Brain microvascular endothelial cell (primary cell): ENCODE data around the gene LDLRAD4.

Source experiments
- DNase-seq: peaks from one replicate; pipeline ENCODE4 v3.0.0-alpha.2; 2020
- H3K27ac ChIP-seq: fragments of 250-450 bp; sonication (Bioruptor Pico); 2 replicates; pipeline ENCODE4 v1.5.1; 2020; ENCODE audit warnings: mild to moderate bottlenecking, moderate library complexity
- H3K27me3 ChIP-seq: fragments of 250-450 bp; sonication (Bioruptor Pico); replicated peaks from 2 replicates; pipeline ENCODE4 v1.5.1; 2020; ENCODE audit warnings: mild to moderate bottlenecking
- H3K36me3 ChIP-seq: fragments of 250-450 bp; sonication (Bioruptor Pico); replicated peaks from 2 replicates; pipeline ENCODE4 v1.5.1; 2020; ENCODE audit warnings: mild to moderate bottlenecking
- H3K4me3 ChIP-seq: 2 replicates; pipeline ENCODE4 v1.5.1; 2011; ENCODE audit warnings: low read depth, mild to moderate bottlenecking, control low read depth, low read length, moderate library complexity
- in situ Hi-C: cut with HindIII; loops from 2 replicates; pipeline ENCODE4 v1.10.0; 2017; ENCODE audit warnings: low sequenced_read_pairs, low pct_ligation_motif_present
- TF ChIP-seq, protein P1 (sequence below): IDR thresholded peaks from 2 replicates; pipeline ENCODE4 v1.5.1; 2011; ENCODE audit warnings: low read depth, mild to moderate bottlenecking, moderate library complexity, low read length, control low read depth, inconsistent platforms; ENCODE audit errors: missing control alignments

Gene LDLRAD4

DNA sequence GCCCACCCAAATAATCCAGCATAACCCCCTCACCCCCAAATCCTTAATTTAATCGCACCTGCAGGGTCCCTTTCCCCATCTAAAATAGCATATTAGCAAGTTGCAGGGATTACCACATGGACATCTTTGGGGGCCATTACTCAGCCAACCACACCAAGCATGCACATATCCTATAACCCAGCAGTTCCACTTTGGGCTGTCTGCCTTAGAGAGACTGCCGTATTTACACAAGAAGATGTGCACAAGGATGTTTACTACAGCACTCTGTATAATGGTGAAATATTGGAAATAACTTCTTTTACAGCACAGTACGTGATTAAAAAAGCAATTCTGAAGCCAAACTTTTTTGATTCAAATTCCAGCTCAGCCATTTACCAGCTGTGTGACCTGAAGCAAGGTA lies 17.3 kb upstream of the LDLRAD4 start:
- Histone ChIP-seq H3K27ac (no peak overlapping the region), H3K4me3 (no peak overlapping the region), H3K27me3 (no peaks in the 10 kb centered on the region), H3K36me3 (no peaks in the 10 kb centered on the region)
- in situ Hi-C loops = no loop called here
- TF ChIP-seq, protein P1, sequence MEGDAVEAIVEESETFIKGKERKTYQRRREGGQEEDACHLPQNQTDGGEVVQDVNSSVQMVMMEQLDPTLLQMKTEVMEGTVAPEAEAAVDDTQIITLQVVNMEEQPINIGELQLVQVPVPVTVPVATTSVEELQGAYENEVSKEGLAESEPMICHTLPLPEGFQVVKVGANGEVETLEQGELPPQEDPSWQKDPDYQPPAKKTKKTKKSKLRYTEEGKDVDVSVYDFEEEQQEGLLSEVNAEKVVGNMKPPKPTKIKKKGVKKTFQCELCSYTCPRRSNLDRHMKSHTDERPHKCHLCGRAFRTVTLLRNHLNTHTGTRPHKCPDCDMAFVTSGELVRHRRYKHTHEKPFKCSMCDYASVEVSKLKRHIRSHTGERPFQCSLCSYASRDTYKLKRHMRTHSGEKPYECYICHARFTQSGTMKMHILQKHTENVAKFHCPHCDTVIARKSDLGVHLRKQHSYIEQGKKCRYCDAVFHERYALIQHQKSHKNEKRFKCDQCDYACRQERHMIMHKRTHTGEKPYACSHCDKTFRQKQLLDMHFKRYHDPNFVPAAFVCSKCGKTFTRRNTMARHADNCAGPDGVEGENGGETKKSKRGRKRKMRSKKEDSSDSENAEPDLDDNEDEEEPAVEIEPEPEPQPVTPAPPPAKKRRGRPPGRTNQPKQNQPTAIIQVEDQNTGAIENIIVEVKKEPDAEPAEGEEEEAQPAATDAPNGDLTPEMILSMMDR = no peak
- no peak for DNase-seq

DNA sequence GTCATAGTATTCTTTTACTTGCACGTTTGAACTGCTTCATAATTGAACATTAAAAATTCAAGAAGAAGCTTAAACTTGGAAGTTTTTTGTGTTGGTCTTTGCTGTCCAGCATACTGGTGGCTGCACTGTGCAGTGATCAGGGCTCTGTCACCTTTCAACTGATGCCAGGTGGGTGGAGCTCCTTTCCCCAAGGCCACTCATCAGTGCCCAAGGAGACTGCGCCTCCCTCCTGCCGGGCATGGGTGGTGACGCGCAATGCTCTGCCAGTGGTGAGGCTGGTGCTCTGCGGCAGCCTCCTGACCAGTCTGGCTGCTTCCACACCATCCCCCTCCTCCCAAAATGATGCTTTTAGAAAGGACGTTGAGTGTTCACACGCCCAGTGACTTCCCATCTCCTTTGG lies 16.0 kb upstream of the LDLRAD4 start:
- in situ Hi-C loops = no loop called here
- no peaks in the 10 kb centered on the region for H3K27me3 ChIP-seq
- no peak for DNase-seq
- H3K4me3 ChIP-seq = no peak overlapping the region
- no peak overlapping the region for H3K27ac ChIP-seq
- TF ChIP-seq, protein P1 = no peak
- no peaks in the 10 kb centered on the region for H3K36me3 ChIP-seq

DNA sequence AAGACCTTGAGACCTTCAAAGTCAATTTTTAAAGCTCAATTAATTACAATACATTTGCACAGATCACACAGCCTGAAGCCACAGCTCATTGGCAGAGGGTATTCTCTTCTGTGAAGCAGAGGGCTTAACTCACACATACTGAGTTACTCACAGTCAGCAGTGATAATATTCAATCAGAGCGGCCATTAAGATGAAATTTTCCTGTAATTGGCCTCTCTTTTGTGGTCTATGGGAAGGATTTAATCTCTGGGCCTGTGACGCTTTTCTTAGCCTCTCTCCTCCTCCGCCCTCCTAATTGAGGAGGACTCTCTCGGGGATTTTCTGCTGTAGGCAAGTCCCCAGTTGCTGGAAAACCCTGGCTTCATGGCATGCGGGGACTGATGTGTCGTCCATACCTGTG lies 12.3 kb upstream of the LDLRAD4 start:
- H3K27ac ChIP-seq = no peak overlapping the region
- TF ChIP-seq, protein P1 = no peak
- no peak for DNase-seq
- H3K4me3 ChIP-seq = no peak overlapping the region
- H3K36me3 ChIP-seq = no peaks in the 10 kb centered on the region
- no peaks in the 10 kb centered on the region for H3K27me3 ChIP-seq
- in situ Hi-C loops = no loop called here

DNA sequence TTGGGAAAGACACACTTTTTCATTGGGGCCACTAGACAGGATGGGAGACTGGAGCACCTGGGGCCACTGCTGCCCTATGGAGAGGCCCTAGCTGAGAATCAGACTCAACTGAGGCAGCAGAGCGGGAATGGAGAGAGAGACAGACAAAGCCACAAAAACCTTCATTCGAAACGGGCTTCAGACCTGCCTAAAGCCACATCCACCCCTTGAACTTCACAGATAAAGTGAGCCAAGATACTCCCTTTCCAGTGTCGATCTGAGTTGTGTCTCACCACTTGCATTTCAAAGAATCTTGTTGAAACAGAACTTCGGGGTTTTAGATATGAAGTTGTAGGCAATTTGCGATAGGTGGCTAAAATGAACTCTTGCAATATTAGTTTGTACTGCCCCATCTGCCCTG lies 11.3 kb upstream of the LDLRAD4 start:
- no peak for DNase-seq
- no peak overlapping the region for H3K4me3 ChIP-seq
- no peaks in the 10 kb centered on the region for H3K27me3 ChIP-seq
- no peaks in the 10 kb centered on the region for H3K36me3 ChIP-seq
- no peak overlapping the region for H3K27ac ChIP-seq
- TF ChIP-seq, protein P1 = no peak
- in situ Hi-C loops = no loop called here

DNA sequence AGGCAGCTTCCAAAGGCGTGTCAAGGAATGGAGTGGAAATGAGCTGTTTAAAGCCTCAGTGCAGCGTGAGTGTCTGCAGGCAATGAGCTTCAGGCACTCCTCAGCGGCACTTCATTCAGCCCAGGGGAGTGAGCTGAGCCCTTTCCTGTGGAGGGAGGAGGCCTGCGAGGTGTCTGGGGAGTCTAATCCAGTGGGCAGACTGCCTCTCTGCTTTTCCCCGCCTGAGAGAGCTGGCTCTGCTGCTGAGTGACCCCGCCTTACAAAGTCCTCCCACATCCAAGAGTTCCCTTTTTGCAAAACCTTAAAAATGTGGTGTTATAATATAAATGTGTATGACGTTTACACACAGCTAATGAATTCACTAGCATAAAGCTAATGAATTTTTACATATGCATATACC lies 7.0 kb upstream of the LDLRAD4 start:
- H3K27ac ChIP-seq = no peak overlapping the region
- H3K27me3 ChIP-seq = peaks cover 15% of the 10 kb centered on the region
- DNase-seq = no peak
- H3K4me3 ChIP-seq = no peak overlapping the region
- in situ Hi-C loops = no loop called here
- no peaks in the 10 kb centered on the region for H3K36me3 ChIP-seq
- TF ChIP-seq, protein P1 = no peak

DNA sequence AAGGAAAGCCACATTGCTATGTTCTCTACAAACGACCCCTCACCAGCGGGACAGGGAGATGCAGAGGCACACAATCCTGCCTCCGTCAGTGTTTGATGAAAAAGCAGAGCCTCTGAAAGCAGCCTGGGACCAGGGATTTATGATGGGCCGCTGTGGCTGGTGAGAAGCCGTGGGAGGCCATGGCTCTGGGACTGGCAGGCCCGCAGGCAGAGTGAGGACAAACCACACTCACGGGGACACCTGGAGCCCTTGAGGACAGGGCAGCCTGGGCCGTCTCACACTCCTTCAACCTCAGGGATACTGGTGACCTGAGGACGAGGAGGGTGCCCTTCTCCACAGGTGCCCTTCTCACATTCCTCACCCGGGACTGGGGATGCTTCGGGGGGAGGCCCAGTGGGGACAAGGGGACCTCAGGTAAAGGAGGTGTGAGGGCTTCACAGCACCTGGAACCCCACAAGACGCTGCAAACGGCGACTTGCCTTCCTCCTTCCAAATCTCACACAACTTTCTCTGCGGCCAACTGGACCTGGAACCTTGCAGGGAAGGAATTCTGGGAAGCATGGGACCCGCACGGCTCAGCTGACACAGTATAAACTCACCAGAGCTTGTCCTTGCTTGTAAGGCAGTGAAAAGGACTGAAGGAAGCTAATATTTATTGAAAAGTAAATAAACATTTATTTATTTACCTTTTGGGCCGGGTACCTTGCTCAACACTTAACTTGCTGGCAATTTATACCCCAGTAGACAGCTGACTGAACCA lies 5.3 kb upstream of the LDLRAD4 start:
- TF ChIP-seq, protein P1 = no peak
- in situ Hi-C loops = no loop called here
- DNase-seq = no peak
- Histone ChIP-seq H3K4me3 (no peak overlapping the region), H3K27me3 (peaks cover 27% of the 10 kb centered on the region), H3K27ac (no peak overlapping the region), H3K36me3 (no peaks in the 10 kb centered on the region)
